CMK (cell line): Measurements from ENCODE around the gene GID8.
"Not testable (repeated sequence)": the region's sequence is repeated elsewhere in the genome, so short reads cannot be mapped to it uniquely, and the experiment has no call there.

Experiments used
- DNase-seq: peaks from one replicate; pipeline ENCODE4 v3.0.0-alpha.2; 2010; ENCODE audit warnings: low read depth

GID8 gene

GRCh38 chr20:62922451-62922921 lies 15.5 kb upstream of the GID8 start:
- DNase-seq: no peak

GRCh38 chr20:62923059-62923668 lies 14.8 kb upstream of the GID8 start:
- not testable (repeated sequence) for DNase-seq

GRCh38 chr20:62923669-62924441 lies 14.1 kb upstream of the GID8 start:
- DNase-seq: no peak

- DNase-seq: no peak
Observed at GRCh38 chr20:62924442-62925075, 13.4 kb upstream of the GID8 start.

- no peak for DNase-seq
Observed at GRCh38 chr20:62925076-62925419, 12.9 kb upstream of the GID8 start.

GRCh38 chr20:62925420-62926228 lies 12.3 kb upstream of the GID8 start:
- DNase-seq: no peak

GRCh38 chr20:62926229-62927127 lies 11.5 kb upstream of the GID8 start, which contains the start of gene DIDO1:
TSS of gene DIDO1 (minus strand) at chr20:62926505.
- peak; percentile 65 for DNase-seq

- no peak for DNase-seq
Observed at GRCh38 chr20:62927128-62927705, 10.7 kb upstream of the GID8 start.

- no peak for DNase-seq
Observed at GRCh38 chr20:62928246-62928939, 9.6 kb upstream of the GID8 start.

- no peak for DNase-seq
Observed at GRCh38 chr20:62929051-62929538, 8.9 kb upstream of the GID8 start.

- no peak for DNase-seq
Observed at GRCh38 chr20:62931464-62931863, 6.5 kb upstream of the GID8 start.

GRCh38 chr20:62933966-62934365 lies 4.0 kb upstream of the GID8 start:
- DNase-seq: no peak

GRCh38 chr20:62935204-62935967 lies 2.6 kb upstream of the GID8 start:
- no peak for DNase-seq

GRCh38 chr20:62935968-62936585 lies 1.9 kb upstream of the GID8 start:
- no peak for DNase-seq

- DNase-seq: peak; percentile 93
Observed at GRCh38 chr20:62937268-62938104, 461 bp upstream of the GID8 start.

GRCh38 chr20:62940875-62941274 lies 2.9 kb downstream of the GID8 start:
- no peak for DNase-seq

- DNase-seq: no peak
Observed at GRCh38 chr20:62941792-62942191, 3.8 kb downstream of the GID8 start.

- no peak for DNase-seq
Observed at GRCh38 chr20:62942456-62942855, 4.5 kb downstream of the GID8 start.
